Esophagus squamous epithelium (tissue), 4 donors: ENCODE data around the gene CXXC1.

Experiments
- CTCF ChIP-seq, 6 experiments: fragments of 450-650 bp in 4 of 6; fragments of 200-600 bp in 2 of 6; sonication (generic) in 2 of 6; IDR thresholded peaks; one replicate each; pipeline ENCODE4 v1.5.1; 2016 to 2019; ENCODE audit warnings: antibody characterized with exemption in 6 of 6, mild to moderate bottlenecking in 4 of 6, moderate library complexity in 4 of 6
- POLR2A ChIP-seq, 4 donors: fragments of 450-650 bp; IDR thresholded peaks; one replicate each; pipeline ENCODE4 v1.6.1; 2017; ENCODE audit warnings: antibody characterized with exemption in 4 of 4, mild to moderate bottlenecking in 4 of 4, moderate library complexity in 3 of 4

GRCh38 chr18:50262977-50263376 lies 24.5 kb downstream of the CXXC1 start:
- TF ChIP-seq CTCF (IDR thresholded peaks at IDR 0.05), result no peak
- TF ChIP-seq POLR2A (IDR thresholded peaks at IDR 0.05), result no peak
